Left ventricle myocardium inferior (tissue), 1 donor: Measurements from ENCODE around the gene TNFAIP2. TPM values are rescaled to one million over a fixed set of nuclear protein-coding genes. Genes with fewer than 3 reads are reported as not detected.

ENCODE experiments used
- DNase-seq: peaks from one replicate; pipeline ENCODE4 v3.0.0-alpha.2; 2020
- H3K27ac ChIP-seq: fragments of 200-600 bp; replicated peaks from 2 replicates; pipeline ENCODE4 v1.8.0; 2021
- H3K27me3 ChIP-seq: fragments of 200-600 bp; 2 replicates; pipeline ENCODE4 v1.8.0; 2021; ENCODE audit warnings: low read depth
- H3K36me3 ChIP-seq: fragments of 200-600 bp; 2 replicates; pipeline ENCODE4 v1.8.0; 2021
- H3K4me1 ChIP-seq: fragments of 200-600 bp; 2 replicates; pipeline ENCODE4 v1.8.0; 2021
- H3K4me3 ChIP-seq: fragments of 200-600 bp; 2 replicates; pipeline ENCODE4 v1.8.0; 2021; ENCODE audit warnings: mild to moderate bottlenecking, moderate library complexity
- H3K9me3 ChIP-seq: fragments of 200-600 bp; replicated peaks from 2 replicates; pipeline ENCODE4 v1.8.0; 2021
- intact Hi-C: fragments of 100-400 bp; cut with micrococcal nuclease; formaldehyde crosslinking; loops from one replicate; pipeline ENCODE4 v1.11.0; 2022
- total RNA-seq: library from RNA; stranded (reverse); fragmentation: NEBNext Ultra II Directional; extraction: Animal tissue kit (Norgen Biotek cat#: 25700); gene quantifications from one replicate; pipeline ENCODE4 v1.2.1, GENCODE V29; 2021
- TF ChIP-seq, protein P1 (sequence below): fragments of 200-600 bp; IDR thresholded peaks from 2 replicates; pipeline ENCODE4 v1.8.0; 2021; ENCODE audit warnings: antibody characterized with exemption, mild to moderate bottlenecking, borderline replicate concordance
- donor health status: DM: no; HTN: yes; CAD: no; lungs with severe emphysema.

TNFAIP2 gene
- total RNA-seq, 1 donor from 2014 or later: 40.1 TPM

DNA sequence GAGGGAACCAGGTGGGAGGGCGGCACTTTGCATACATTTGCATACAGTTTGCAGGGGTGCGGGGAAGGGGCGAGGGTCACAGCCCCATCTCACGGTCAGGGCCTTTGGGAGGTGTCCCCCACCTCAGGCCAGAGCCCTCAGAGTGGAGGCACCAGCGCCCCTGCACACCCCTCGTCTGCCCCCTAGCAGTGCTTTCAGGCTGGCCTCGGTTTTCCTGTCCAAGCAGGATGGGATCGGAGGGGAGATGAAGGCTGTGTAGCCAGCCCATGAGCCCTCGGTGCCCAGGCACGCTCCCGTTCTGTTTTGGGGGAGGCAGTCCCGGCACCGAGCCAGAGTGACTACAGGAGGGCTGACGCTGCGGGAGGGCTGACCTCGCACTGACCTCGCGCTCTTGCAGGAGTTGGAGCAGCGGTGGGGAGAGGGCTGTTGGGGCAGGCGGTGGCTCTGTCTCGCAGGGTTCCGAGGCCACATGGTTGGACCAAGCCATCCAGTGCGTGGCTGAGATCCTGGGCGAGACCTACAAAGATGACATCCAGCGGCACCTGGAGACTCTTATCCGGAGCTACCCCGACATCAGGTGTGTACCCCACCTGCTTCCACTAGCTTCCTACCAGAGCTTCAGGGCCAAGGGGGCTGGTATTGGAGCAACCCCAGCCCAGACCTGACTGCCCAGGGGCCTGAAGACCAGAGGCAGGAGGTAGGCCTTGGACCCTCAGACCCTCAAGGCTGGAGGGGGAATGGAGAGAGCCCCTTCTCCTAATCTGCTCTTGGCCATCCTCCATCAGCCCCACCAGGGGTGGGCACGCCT is 15.1 kb upstream of the TNFAIP2 start:
- DNase-seq: no peak
- peaks cover 23% of the 10 kb centered on the region for H3K27me3 ChIP-seq
- H3K9me3 ChIP-seq: no peaks in the 10 kb centered on the region
- peaks cover 52% of the 10 kb centered on the region for H3K4me1 ChIP-seq
- intact Hi-C loops: loop anchor here (5.0 to 10.0 kb wide), 2 partner anchors 77 to 184 kb away; no protein-coding TSS in a partner anchor
- TF ChIP-seq, protein P1, sequence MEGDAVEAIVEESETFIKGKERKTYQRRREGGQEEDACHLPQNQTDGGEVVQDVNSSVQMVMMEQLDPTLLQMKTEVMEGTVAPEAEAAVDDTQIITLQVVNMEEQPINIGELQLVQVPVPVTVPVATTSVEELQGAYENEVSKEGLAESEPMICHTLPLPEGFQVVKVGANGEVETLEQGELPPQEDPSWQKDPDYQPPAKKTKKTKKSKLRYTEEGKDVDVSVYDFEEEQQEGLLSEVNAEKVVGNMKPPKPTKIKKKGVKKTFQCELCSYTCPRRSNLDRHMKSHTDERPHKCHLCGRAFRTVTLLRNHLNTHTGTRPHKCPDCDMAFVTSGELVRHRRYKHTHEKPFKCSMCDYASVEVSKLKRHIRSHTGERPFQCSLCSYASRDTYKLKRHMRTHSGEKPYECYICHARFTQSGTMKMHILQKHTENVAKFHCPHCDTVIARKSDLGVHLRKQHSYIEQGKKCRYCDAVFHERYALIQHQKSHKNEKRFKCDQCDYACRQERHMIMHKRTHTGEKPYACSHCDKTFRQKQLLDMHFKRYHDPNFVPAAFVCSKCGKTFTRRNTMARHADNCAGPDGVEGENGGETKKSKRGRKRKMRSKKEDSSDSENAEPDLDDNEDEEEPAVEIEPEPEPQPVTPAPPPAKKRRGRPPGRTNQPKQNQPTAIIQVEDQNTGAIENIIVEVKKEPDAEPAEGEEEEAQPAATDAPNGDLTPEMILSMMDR: no peak
- no peaks in the 10 kb centered on the region for H3K36me3 ChIP-seq
- H3K4me3 ChIP-seq: no peak overlapping the region
- H3K27ac ChIP-seq: no peak overlapping the region

DNA sequence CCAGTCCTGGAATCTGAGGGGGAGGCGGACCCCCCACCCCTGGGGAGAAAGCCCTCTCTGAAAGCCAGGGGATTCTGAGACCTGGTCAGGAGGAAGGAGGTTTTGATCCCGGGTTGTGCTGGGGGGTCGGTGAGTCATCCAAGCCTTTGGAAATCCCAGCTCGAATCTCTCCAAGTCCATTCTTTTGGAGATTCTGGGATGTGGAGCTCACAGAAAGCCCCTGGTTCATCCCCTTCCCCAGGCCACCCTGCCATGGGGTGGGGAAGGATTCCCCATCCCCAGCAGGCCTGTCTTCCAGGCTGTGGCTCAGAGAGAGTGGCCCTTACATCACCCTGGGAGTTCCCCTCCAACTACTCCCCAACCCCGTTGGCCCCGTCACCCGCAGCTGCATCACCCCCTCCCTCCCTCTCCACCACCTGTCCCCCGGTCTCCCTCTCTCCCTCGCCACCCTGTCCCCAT is 14.5 kb upstream of the TNFAIP2 start:
- peaks cover 49% of the 10 kb centered on the region for H3K4me1 ChIP-seq
- intact Hi-C loops: loop anchor here (5.0 to 10.0 kb wide), 2 partner anchors 76 to 184 kb away; no protein-coding TSS in a partner anchor
- DNase-seq: no peak

DNA sequence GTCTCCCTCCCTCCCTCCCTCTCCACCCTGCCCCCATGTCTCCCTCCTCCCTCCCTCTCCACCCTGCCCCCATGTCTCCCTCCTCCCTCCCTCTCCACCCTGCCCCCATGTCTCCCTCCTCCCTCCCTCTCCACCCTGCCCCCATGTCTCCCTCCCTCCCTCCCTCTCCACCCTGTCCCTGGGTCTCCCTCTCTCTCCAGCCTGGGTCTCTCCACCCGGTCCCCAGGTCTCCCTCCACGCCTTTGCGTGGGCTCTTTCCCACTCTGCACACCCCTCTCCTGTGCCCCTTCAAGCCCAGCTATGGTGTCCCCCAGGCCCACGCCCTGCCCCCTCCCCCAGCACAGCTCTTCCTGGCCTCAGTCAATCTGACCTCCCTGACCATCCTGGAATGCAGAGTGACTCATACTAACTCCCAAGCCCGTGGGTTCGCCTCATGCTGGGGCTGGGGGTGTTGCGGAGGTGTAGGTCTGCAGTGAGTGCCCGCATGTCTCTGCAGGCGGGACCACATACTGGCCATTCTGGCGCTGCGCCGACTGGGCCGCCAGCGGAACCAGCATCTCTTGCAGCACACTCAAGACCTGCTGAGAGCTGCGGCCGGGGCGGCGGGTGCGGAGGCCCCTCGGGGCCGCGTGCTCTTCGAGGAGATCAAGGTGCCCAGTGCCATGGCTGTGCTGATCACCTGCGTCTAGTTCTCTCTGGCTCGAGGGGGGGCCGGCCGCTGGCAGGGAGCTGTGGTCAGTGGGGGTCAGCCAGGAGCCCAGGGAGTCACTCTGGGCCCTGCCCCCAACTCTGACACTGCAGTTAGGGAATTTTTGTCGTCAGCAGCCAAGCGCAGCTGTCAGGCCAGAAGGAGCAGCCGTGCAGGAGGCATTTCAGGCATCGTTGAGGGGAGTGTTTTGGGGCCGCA is 13.5 kb upstream of the TNFAIP2 start:
- intact Hi-C loops: loop anchor here (5.0 to 10.0 kb wide), 2 partner anchors 75 to 183 kb away; no protein-coding TSS in a partner anchor
- TF ChIP-seq, protein P1: no peak
- no peaks in the 10 kb centered on the region for H3K36me3 ChIP-seq
- no peak overlapping the region for H3K4me3 ChIP-seq
- peak overlapping the region; percentile 63 for H3K27ac ChIP-seq
- H3K4me1 ChIP-seq: peaks cover 49% of the 10 kb centered on the region
- peaks cover 7% of the 10 kb centered on the region for H3K27me3 ChIP-seq
- no peak for DNase-seq
- H3K9me3 ChIP-seq: no peaks in the 10 kb centered on the region

More for the DNA sequence above, 14.5 kb upstream of the TNFAIP2 start:
- TF ChIP-seq, protein P1: no peak
- Histone ChIP-seq H3K4me3 (no peak overlapping the region), H3K36me3 (no peaks in the 10 kb centered on the region), H3K9me3 (no peaks in the 10 kb centered on the region), H3K27ac (no peak overlapping the region), H3K27me3 (peaks cover 17% of the 10 kb centered on the region)

DNA sequence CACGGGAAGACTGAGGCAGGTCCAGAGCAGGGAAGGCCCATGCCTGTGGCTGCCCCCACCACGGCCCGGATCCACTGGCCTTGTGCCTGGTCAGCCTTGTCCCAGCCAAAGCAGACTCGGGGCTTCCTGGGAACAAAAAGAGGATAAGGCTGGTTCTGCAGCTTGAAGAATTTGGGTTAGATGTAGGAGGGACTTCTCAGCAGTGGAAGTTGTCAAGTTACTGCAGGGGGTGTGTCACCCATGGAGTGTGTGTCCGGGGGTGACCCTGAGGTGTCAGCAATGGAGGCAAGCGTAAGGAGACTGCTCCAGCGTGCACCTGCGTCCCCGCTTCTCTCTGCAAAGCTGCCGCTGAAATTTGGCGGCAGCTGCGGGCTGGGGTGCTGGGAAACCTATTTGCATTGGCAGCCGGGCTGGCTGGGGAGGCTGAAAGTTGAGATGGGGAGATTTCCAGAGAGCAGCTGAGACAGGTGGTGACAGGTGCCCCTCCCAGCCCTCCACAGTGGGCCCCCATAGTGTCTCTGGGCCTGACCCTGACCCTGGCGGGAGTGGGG is 12.5 kb upstream of the TNFAIP2 start:
- intact Hi-C loops: no loop called here
- H3K4me1 ChIP-seq: peaks cover 52% of the 10 kb centered on the region

More for the DNA sequence above, 12.5 kb upstream of the TNFAIP2 start:
- Histone ChIP-seq H3K4me3 (no peak overlapping the region), H3K9me3 (no peaks in the 10 kb centered on the region), H3K36me3 (no peaks in the 10 kb centered on the region), H3K27me3 (peaks cover 5% of the 10 kb centered on the region), H3K27ac (peak overlapping the region; percentile 63)
- no peak for DNase-seq
- TF ChIP-seq, protein P1: no peak
